Ramos (cell line): ENCODE data around the gene TENM3.

ENCODE experiments used
- in situ Hi-C: fragments of 300-500 bp; cut with MboI; formaldehyde crosslinking; loops from one replicate; pipeline ENCODE4 v1.14.3; 2022; ENCODE audit warnings: low sequenced_read_pairs; ENCODE audit not compliant: unreplicated experiment

TENM3 gene

GRCh38 chr4:182492423-182492822, 249.2 kb downstream of the TENM3 start:
- in situ Hi-C loops, result no loop called here

DNA sequence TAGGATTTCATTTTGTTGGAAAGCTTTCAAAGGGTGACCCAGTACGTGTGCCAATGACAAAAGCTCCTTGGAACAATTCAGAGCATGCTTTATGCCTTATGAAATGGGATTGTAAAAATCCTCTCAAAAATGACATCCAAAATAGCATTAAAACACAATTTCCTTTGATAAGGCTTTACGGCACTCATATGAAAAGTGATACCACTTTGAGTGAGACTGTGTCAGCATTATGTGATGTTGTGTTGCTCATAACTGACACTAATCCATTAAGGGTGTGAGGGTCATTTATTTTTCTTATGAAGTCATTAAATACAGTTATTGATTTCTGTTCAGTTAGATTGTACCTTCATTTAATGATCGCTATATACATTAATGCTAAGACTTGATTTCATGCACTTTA, 250.2 kb downstream of the TENM3 start:
- in situ Hi-C loops, result no loop called here

DNA sequence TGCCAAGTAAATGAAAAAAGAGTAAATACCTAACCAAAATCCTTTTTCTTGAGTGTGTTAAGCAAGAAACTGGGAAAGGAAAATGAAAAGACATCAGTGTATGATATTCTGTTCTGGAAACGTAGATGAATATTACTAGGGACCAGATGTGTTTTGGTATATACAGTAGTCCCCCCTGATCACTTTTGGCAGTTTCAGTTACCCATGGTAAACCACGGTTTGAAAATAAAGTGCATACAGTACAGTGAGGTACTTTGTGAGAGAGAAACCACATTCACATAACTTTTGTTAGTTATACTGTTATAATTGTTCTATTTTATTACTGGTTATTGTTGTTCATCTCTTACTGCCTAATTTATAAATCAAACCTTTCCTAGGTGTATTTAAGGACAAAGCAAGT, 250.9 kb downstream of the TENM3 start:
- in situ Hi-C loops, result no loop called here

DNA sequence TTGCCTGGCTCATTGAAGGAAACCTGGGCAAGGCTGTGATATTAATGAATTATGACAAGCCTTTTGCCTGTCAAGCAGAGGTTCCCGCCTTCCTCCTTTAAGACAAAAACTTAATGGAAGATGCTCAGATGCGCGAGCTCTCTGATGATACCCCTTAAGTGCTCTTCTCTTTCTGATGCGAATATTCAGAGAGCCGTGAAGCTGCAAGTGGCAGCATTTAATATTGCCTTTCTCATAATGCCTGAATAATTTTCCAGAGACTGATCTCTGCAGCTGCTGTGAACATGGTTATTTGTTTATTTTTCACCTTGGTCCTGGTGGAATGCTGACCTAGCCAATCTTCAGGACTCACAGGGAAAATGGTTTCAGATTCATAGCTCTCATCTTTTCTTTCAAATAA, 251.8 kb downstream of the TENM3 start:
- in situ Hi-C loops, result no loop called here

DNA sequence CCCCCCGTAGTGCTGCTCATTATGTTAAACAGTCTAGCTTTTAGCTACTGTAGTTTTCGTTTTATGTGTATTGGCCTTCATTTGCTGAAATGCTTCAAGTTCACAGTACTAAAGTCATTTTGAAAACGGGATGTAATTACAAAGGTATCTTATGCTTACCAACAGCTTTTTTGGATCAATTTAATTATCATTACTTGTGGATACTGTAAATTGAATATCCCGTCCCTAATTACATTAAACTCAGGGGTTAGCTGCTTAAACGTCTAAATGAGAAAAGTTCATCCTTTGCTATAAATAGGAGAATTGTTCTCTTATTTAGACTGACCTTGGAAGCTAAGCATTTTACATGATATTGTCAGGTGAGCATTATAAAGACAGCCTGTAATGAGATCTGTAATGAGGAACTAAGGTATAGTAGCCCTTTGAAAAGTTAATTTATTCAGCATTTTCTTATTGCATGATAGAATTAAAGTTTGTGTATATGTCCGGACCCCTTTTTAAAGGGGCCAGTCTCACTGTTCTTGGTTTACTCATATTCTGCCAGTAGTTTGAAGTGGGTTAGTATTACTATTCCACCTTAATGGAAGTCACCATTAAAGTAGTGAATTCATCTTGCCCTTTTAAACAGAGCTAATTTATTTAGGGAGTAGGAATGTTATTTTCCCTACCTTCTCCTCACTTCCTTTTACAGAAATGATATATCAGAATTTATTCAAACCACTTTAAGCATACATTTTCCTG, 252.6 kb downstream of the TENM3 start:
- in situ Hi-C loops, result no loop called here

- in situ Hi-C loops, result no loop called here
Observed at GRCh38 chr4:182496408-182496807, 253.2 kb downstream of the TENM3 start.

GRCh38 chr4:182502064-182502463, 258.9 kb downstream of the TENM3 start:
- in situ Hi-C loops, result no loop called here

DNA sequence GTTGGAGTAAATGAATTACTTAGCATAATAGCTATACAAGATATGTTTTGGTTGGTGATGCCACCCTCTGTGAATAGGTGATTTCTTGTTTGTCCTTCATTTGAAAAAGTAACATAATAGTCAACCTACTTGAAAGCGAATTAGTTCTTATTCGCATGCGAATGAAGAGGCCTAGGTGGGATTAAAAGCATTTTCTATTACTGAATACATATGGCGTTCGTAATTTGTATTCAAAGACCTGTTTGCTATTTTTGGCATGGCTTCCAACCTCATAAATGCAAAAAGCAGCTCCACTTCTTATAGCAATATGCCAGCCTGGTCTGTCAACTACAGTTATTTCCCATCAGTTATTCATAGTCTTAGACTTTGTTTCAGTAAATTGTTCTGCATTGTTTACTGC, 261.3 kb downstream of the TENM3 start:
- in situ Hi-C loops, result no loop called here

- in situ Hi-C loops, result no loop called here
Observed at GRCh38 chr4:182507805-182508204, 264.6 kb downstream of the TENM3 start.

- in situ Hi-C loops, result no loop called here
Observed at GRCh38 chr4:182510836-182511235, 267.6 kb downstream of the TENM3 start.

- in situ Hi-C loops, result no loop called here
Observed at GRCh38 chr4:182513587-182514291, 270.5 kb downstream of the TENM3 start.

DNA sequence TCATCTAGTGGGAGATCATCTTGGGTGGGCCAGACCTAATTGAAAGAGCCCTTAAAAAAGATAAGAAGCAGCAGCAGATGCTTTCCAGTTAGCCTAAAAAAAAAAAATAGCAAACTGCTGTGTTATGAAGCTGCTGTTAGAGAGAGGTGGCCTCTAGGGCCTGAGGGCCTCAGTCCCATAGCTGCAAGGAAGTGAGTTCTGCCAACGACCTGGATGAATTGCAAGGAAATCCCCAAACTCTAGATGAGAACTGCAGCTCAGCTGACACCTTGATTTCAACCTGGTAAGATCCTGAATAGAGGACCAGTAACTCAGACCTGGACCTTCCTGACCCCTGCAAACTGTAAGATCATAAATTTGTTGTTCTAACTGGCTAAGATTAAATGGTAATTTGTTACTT, 275.2 kb downstream of the TENM3 start:
- in situ Hi-C loops, result no loop called here

DNA sequence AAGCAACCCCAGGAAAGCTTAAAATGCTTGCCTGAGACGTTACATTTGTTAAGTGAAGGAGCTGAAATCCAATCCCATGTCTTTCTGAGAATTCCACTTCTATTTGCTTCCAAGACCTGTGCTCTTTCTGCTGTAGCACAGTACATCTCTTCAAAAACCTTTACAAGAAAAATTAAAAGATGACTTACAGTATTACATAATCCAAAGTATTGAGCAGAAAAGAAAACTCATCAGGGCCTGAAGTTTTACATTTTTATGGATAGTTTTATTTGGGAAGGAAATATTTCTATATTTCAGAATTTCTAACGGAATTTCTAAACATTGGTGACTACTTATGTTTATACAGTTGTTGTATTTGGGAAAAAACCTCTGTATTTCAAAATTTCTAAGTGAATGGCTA, 276.3 kb downstream of the TENM3 start:
- in situ Hi-C loops, result no loop called here

DNA sequence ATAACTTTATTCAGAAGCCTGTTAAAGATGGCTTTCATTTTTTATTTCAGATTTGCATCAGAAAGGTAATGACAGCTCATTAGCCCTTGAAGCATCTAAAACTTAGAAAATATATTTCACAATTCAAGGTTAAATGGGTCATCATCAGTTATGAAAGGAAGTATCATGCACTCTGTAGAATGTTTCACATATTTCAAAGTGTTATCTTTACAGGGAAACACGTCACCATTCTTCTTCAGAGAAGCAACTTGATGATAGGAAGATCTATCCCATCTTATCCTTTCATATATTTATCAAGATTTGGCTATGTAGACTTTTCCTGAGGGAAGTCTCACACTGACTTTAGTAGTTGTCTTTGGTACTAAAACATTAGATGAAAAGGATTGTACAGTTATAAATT, 277.8 kb downstream of the TENM3 start:
- in situ Hi-C loops, result no loop called here

GRCh38 chr4:182528819-182529218, 285.6 kb downstream of the TENM3 start:
- in situ Hi-C loops, result no loop called here

DNA sequence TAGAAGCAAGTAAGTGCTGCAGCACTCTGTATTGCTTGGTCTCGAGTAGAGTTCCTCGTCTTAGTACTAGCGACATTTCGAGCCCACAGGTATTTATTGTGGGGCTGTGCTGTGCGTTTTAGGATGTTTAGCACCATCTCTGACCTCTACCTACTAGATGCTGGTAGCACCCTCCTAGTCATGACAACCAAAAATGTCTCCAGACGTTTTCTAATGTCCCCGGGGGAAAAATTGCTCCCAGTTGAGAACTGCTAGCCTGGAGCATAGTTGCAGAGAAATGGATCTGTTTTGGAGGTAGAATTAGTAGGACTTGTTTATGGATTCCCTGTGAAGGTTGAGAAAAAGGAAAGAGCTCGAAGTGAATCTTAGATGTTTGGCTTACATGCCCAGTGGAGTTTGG, 287.2 kb downstream of the TENM3 start:
- in situ Hi-C loops, result no loop called here

DNA sequence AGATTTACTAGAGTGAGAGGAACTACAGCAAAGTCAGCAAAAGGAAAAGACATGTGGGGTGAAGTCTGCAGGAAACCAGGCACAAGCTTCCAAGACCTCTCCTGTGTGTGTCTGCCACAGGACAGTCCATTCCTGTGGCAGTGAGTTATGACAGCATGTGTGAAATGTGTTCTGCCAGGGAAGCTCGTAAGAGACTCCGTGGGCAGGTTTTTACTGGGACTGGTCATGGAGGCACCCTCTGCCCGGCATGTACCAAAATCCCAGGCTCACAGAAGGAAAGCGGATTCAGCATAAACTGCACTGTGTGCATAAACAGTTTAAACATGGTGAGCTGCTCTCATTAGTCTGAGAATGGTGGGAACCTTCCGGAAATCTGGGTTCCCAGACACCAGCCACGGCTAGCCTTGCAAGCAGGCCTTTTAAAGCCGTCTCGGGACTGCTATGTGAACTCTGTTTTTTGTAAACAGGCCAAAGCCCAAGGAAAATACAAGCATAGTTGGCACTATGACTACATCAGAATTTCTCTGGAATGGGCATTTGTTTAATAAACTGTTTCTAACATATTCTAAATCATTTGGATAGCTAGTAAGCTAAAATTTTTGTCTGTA, 288.5 kb downstream of the TENM3 start:
- in situ Hi-C loops, result no loop called here

DNA sequence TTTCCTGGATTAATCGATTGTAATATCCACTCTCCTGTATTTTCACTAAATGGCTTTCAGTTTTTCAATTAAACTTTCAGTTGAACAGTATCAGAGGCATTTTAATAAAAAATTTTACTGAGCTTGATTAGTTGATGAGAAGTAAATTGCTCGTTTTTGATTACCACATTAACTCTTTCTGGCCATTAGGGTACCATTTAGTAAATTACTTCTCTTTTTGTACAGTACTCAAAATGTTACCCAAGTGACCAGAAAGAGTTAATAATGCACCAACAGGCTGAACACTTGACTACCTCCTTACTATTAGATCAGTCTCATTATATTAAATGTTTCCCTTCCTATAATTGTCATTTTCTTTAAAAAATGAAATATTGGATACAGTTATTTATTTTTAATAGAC, 289.2 kb downstream of the TENM3 start:
- in situ Hi-C loops, result no loop called here

- in situ Hi-C loops, result no loop called here
Observed at GRCh38 chr4:182533964-182534363, 290.8 kb downstream of the TENM3 start.

GRCh38 chr4:182536221-182536811, 293.1 kb downstream of the TENM3 start:
- in situ Hi-C loops, result no loop called here
